IPS DF 6.9 (cell line): ENCODE data around the gene IMPA2.
"Not testable (repeated sequence)": the region's sequence is repeated elsewhere in the genome, so short reads cannot be mapped to it uniquely, and the experiment has no call there.

ENCODE experiments used
- DNase-seq: peaks from one replicate; pipeline ENCODE4 v3.0.0-alpha.2; 2013; ENCODE audit warnings: low read depth, low spot score
- H3K27ac ChIP-seq: one replicate; pipeline ENCODE4 v1.5.1; 2013; ENCODE audit warnings: low read length, control low read depth
- H3K27me3 ChIP-seq: 2 replicates; pipeline ENCODE4 v1.6.1; 2013; ENCODE audit warnings: mild to moderate bottlenecking, low read length; ENCODE audit not compliant: control insufficient read depth, insufficient read depth
- H3K36me3 ChIP-seq: 2 replicates; pipeline ENCODE4 v1.6.1; 2013; ENCODE audit warnings: low read length; ENCODE audit not compliant: control insufficient read depth, insufficient read depth
- H3K4me1 ChIP-seq: 2 replicates; pipeline ENCODE4 v1.6.1; 2013; ENCODE audit warnings: low read length; ENCODE audit not compliant: control insufficient read depth, insufficient read depth
- H3K4me3 ChIP-seq: 2 replicates; pipeline ENCODE4 v1.5.1; 2013; ENCODE audit warnings: mild to moderate bottlenecking, low read length
- H3K9me3 ChIP-seq: 2 replicates; pipeline ENCODE4 v1.6.1; 2013; ENCODE audit warnings: low read length, inconsistent platforms; ENCODE audit not compliant: control insufficient read depth, insufficient read depth
- WGBS: extraction: QIAGEN DNeasy Blood & Tissue Kit; methylation state at CpG from one replicate; pipeline ENCODE4 v1.1.7; 2013; ENCODE audit warnings: mixed read lengths, missing lambda C conversion rate; ENCODE audit not compliant: insufficient read length, insufficient coverage; 5-methylcytosine and 5-hydroxymethylcytosine counted together

The IMPA2 gene

GRCh38 chr18:11962597-11962996 is 18.7 kb upstream of the IMPA2 start:
- H3K4me3 ChIP-seq = no peak overlapping the region
- H3K36me3 ChIP-seq = no peaks in the 10 kb centered on the region
- H3K4me1 ChIP-seq = no peaks in the 10 kb centered on the region
- no CpG with 5 or more reads among the region's 1 CpG for WGBS
- no peak for DNase-seq
- no peaks in the 10 kb centered on the region; the same call in 1 of the 2 replicates for H3K9me3 ChIP-seq
- no peaks in the 10 kb centered on the region for H3K27me3 ChIP-seq
- no peak overlapping the region for H3K27ac ChIP-seq

GRCh38 chr18:11963991-11964484 is 17.3 kb upstream of the IMPA2 start:
- Histone ChIP-seq H3K9me3 (no peaks in the 10 kb centered on the region), H3K27ac (no peak overlapping the region), H3K4me1 (no peaks in the 10 kb centered on the region), H3K36me3 (no peaks in the 10 kb centered on the region), H3K27me3 (no peaks in the 10 kb centered on the region), H3K4me3 (no peak overlapping the region)
- DNase-seq = no peak
- WGBS = no CpG with 5 or more reads among the region's 3 CpGs

- H3K36me3 ChIP-seq = no peaks in the 10 kb centered on the region
- WGBS = no CpG with 5 or more reads among the region's 9 CpGs
- H3K9me3 ChIP-seq = no peaks in the 10 kb centered on the region
- no peak overlapping the region for H3K4me3 ChIP-seq
- no peak overlapping the region for H3K27ac ChIP-seq
- no peaks in the 10 kb centered on the region for H3K27me3 ChIP-seq
- H3K4me1 ChIP-seq = no peaks in the 10 kb centered on the region
- no peak for DNase-seq
Measured at GRCh38 chr18:11969904-11970835, 11.1 kb upstream of the IMPA2 start.

GRCh38 chr18:11970836-11971226 is 10.5 kb upstream of the IMPA2 start:
- H3K27me3 ChIP-seq, H3K4me3 ChIP-seq, H3K36me3 ChIP-seq, H3K27ac ChIP-seq, H3K9me3 ChIP-seq, H3K4me1 ChIP-seq, DNase-seq: not testable (repeated sequence)
- WGBS = no CpG with 5 or more reads among the region's 8 CpGs

GRCh38 chr18:11972371-11973174 is 8.7 kb upstream of the IMPA2 start:
- H3K4me3 ChIP-seq = no peak overlapping the region
- DNase-seq = no peak
- H3K27ac ChIP-seq = no peak overlapping the region
- H3K9me3 ChIP-seq = no peaks in the 10 kb centered on the region
- H3K27me3 ChIP-seq = no peaks in the 10 kb centered on the region
- H3K4me1 ChIP-seq = no peaks in the 10 kb centered on the region
- WGBS = no CpG with 5 or more reads among the region's 35 CpGs
- H3K36me3 ChIP-seq = no peaks in the 10 kb centered on the region

GRCh38 chr18:11974741-11975325 is 6.5 kb upstream of the IMPA2 start:
- no peaks in the 10 kb centered on the region for H3K9me3 ChIP-seq
- no peak for DNase-seq
- WGBS = no CpG with 5 or more reads among the region's 5 CpGs
- no peak overlapping the region for H3K27ac ChIP-seq
- no peaks in the 10 kb centered on the region for H3K4me1 ChIP-seq
- no peaks in the 10 kb centered on the region for H3K27me3 ChIP-seq
- H3K4me3 ChIP-seq = no peak overlapping the region
- no peaks in the 10 kb centered on the region for H3K36me3 ChIP-seq

- no peak overlapping the region for H3K27ac ChIP-seq
- no peaks in the 10 kb centered on the region for H3K9me3 ChIP-seq
- no peaks in the 10 kb centered on the region for H3K27me3 ChIP-seq
- H3K36me3 ChIP-seq = no peaks in the 10 kb centered on the region
- H3K4me1 ChIP-seq = no peaks in the 10 kb centered on the region
- WGBS = no CpG with 5 or more reads among the region's 2 CpGs
- DNase-seq = no peak
- no peak overlapping the region for H3K4me3 ChIP-seq
Measured at GRCh38 chr18:11975723-11976122, 5.6 kb upstream of the IMPA2 start.

GRCh38 chr18:11976315-11977152 is 4.8 kb upstream of the IMPA2 start:
- Histone ChIP-seq H3K4me3 (no peak overlapping the region), H3K36me3 (no peaks in the 10 kb centered on the region), H3K9me3 (no peaks in the 10 kb centered on the region), H3K27me3 (no peaks in the 10 kb centered on the region), H3K4me1 (no peaks in the 10 kb centered on the region), H3K27ac (no peak overlapping the region)
- WGBS = no CpG with 5 or more reads among the region's 13 CpGs
- DNase-seq = no peak

GRCh38 chr18:11977153-11977466 is 4.2 kb upstream of the IMPA2 start:
- Histone ChIP-seq H3K4me3 (no peak overlapping the region), H3K27ac (no peak overlapping the region), H3K9me3 (no peaks in the 10 kb centered on the region), H3K4me1 (no peaks in the 10 kb centered on the region), H3K27me3 (no peaks in the 10 kb centered on the region), H3K36me3 (no peaks in the 10 kb centered on the region)
- DNase-seq = no peak
- WGBS = no CpG with 5 or more reads among the region's 3 CpGs

- no CpG with 5 or more reads among the region's 4 CpGs for WGBS
- Histone ChIP-seq H3K27ac (no peak overlapping the region), H3K9me3 (no peaks in the 10 kb centered on the region), H3K4me1 (peaks cover 1% of the 10 kb centered on the region; the same call in 1 of the 2 replicates), H3K4me3 (no peak overlapping the region), H3K27me3 (no peaks in the 10 kb centered on the region), H3K36me3 (no peaks in the 10 kb centered on the region)
- DNase-seq = no peak
Measured at GRCh38 chr18:11978956-11979355, 2.4 kb upstream of the IMPA2 start.
